RPMI7951 (cell line): ENCODE measurements around the gene POC1B. TPM values are rescaled to one million over a fixed set of nuclear protein-coding genes. Genes with fewer than 3 reads are reported as not detected.

Source experiments
- DNase-seq: peaks from one replicate; pipeline ENCODE4 v3.0.0-alpha.2; 2012; ENCODE audit warnings: low read depth
- total RNA-seq: library from RNA; depleted of rRNA; stranded (reverse); fragments of >200 nt; shearing (Covaris generic); gene quantifications from 2 replicates; pipeline ENCODE4 v1.2.3, GENCODE V29; 2014

The POC1B gene
- total RNA-seq, 1 experiment from 2014 or later = 19.9 TPM

DNA sequence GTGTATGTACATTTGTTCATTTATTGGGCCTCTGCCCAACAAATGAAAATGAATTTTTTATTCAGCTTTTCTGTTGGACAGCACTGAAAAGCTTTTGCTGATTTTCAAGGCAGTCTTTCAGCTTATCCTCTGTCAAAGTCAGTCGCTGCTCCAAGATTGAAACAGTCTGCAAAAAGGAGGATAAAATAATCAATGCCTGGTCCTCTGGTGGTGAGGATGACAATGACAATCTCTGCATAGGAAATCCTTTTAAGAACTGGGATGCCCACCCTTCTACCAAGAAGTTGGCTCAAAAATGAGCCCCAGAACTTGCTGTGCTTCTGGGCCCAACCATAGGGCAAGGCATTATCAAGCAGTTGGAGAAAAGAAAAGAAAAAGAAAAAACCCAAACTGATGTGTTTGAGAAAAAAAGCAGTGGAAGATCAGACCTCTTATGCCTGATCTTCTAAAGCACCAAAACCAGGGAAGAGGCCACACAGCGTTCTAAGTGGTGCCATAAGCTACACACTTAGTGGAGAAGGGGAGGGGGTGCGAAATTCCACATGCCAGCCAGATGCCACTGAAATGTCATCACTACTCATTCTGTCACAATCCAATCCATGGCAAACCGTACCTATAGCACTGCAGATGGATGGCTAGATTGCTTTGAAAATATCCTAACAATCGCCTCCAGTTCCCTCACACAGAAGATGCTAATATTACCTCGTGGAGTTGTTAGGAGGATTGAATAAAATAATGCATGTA, 104.6 kb downstream of the POC1B start:
- no peak for DNase-seq

- DNase-seq = no peak
Measured at GRCh38 chr12:89418228-89418910, 107.5 kb downstream of the POC1B start.

DNA sequence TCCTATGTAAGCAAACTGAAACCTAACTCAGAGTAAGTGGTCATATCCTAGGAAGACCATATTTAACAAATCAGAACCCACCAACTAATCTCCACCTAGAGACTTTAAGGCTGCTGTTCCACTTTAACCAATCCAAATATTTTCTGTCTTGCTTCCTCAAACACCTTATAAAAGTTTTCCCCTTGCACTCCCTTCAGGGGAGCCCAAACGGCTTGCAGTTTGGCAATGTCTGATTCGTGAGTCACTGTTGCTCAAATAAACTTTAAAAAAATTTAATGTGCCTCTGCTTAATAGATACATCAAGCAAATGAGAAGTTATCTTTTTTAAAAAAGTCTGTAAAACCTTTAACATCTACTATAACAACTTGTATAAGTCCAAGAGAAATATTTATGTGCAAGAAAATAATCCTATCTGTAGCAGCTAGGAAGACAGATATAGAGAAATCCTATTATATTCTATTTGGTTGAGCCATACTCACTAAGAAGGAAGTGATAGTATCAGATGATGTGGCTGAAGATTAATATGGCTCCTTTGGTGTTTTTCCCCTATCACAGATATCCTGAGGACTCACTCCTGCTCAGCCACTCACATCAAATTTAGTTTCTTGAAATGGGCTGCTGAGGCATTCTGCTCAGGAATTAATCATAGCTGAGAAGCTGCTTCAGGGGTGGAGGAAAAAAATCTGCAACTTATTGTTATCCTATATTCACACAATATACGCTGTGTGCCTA, 108.4 kb downstream of the POC1B start:
- no peak for DNase-seq

DNA sequence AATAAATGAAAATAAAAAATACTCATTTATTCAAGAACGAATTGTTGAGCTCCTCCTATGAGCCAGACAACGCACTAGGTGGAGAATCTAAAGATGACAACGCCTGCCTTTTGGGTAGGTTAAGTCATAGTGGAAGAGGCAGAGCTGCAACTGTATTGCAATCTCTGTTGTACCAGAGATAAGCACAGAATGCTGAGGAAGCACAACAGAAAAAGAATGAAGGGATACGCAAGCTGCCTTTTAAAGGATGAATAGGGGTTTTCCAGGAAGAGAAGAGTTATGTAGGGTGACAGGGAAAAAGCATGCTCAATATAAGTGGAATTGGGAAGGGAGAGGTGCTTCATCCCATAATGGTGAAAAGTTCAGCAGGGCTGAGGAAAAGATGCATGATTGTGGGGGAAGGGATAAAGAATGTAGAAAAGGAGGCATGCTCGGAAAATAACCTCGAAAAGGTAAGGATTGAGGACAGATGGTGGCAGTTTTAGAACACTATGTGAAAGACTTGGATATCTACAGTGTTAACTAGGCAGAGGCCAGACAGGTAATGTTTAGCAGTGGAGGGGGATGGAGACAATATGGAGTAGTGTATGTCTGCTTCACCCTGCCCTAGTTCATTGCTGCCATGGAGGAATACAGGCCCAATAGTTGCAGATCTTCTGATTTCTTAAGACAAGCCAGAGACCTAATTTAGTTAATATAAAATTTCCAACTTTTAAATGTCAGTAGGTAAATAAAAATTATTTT, 109.6 kb downstream of the POC1B start:
- no peak for DNase-seq

GRCh38 chr12:89414851-89415250, 111.0 kb downstream of the POC1B start:
- no peak for DNase-seq

DNA sequence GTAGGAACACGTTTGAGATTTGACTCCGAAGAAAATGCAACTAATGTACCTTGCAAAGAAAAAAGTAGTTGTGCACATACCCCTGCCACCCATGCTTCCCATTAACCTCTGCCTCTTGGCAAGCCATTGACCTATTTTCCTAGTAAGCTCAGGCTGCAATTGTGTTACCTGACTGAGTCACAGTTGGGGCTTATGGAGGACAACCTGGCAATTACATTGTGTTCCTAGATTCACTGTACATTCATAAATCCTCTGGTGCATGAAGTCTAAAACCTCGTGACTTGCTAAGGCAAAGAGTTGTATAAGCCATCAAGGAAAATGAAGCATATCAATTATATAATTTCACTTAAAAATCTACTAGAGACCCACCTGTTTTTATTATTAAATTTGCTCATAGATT, 111.5 kb downstream of the POC1B start:
- DNase-seq = no peak

- no peak for DNase-seq
Measured at GRCh38 chr12:89413234-89413633, 112.6 kb downstream of the POC1B start.

- no peak for DNase-seq
Measured at GRCh38 chr12:89412665-89413064, 113.2 kb downstream of the POC1B start.

DNA sequence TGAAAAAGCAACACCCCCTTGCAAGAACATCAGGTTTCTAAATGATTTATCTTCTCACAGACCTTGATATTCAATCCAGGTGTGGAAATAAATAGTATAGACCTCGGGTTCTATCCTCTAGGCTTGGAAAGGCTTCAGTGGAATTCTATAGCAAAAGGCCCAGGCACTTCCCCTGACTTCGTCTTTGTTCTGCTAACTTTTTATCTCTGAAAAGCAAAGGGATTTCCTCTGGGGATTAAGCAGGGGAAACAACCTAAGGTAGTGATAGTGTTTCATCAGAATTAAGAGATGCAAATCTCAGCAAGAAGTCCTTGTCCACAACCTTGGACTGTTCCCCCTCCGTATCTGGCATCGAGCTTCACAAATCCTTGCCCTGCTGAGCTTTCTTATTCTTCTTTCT, 114.0 kb downstream of the POC1B start:
- no peak for DNase-seq

GRCh38 chr12:89411234-89411633, 114.6 kb downstream of the POC1B start:
- DNase-seq = no peak

- no peak for DNase-seq
Measured at GRCh38 chr12:89405626-89406345, 120.1 kb downstream of the POC1B start.

DNA sequence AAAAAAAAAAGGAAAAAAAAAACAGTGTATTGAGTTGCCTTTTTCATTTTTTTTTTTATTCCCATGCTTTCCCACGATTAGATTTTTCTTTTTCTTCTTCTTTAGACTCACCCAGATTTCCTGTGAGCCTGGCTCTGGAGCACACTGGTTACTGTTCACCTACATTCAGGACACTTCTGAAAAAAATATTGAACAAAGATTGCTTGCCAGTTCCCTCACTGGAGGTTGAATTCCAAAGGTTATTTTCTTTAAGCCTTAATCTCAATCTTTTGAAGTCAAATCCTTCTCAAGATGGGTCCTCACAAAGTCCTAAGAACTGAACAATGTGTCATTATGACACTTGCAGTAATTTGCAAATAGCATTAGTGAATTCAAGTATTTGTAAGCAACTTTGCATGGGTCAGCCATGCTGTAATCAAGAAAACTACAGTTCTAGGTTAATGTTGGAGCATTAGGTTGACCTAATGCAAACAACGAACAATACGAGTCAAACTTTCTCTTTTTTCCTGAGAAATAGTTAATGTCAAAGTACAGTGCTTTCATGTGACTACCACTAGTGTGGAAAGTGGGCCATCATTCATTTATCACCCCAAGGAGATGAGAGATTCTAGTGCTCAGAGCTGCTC, 124.3 kb downstream of the POC1B start:
- DNase-seq = no peak

GRCh38 chr12:89400415-89400814, 125.4 kb downstream of the POC1B start:
- DNase-seq = no peak

- DNase-seq = no peak
Measured at GRCh38 chr12:89395712-89396111, 130.1 kb downstream of the POC1B start.

GRCh38 chr12:89393551-89394121, 132.2 kb downstream of the POC1B start:
- DNase-seq = no peak

GRCh38 chr12:89392391-89392790, 133.5 kb downstream of the POC1B start:
- no peak for DNase-seq

- no peak for DNase-seq
Measured at GRCh38 chr12:89391726-89392336, 134.0 kb downstream of the POC1B start.

DNA sequence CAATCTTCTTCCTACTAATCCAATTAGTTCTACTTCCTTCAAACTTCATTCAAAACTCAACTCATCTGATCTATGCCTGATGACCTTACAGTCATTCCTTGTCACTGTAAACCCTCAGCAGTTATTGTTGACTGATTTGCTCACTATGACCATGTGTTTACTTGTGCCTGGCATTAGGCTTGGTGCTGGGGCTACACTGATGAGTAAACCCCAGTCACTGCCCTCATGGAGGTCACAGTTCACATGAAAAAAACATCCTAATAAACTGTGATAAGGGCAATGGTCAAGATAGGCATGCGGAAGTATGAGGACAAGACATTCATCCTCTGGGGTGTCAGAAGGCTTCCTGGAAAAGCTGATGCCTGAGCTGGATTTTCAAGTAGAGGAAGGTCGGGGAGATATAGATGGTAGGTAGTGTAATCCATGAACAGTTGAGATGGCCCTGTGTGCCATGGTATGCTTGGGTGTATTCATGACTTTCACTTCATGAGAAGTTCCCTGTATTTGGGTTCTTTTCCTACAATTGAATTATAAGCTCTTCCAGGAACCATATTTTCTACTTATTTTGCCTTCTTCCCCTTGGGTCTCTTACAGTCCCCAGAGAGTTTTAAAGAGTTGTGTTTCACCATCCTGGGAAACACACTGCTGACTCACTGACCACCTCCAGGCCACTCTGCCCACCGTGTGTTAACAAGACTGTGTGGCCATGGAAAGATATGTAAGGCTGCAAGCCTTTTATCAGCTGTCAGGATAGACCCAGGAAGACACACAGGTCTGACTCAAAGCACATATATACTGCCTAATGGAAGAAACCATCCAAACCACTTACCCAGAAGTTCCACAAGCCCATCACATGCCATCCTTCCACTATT, 134.8 kb downstream of the POC1B start:
- peak; percentile 88 for DNase-seq
